Amygdala (tissue), 56 donors: Measurements from ENCODE around the gene WDR91.
A peak's percentile ranks its signal among the peaks of the same experiment; 100 is the strongest.
"Not testable (repeated sequence)": the region's sequence is repeated elsewhere in the genome, so short reads cannot be mapped to it uniquely, and the experiment has no call there.

Experiments used
- DNase-seq, 56 donors: peaks; one replicate each; lab custom pipeline; 2025; lab: John Stamatoyannopoulos, UW

Gene WDR91

DNA sequence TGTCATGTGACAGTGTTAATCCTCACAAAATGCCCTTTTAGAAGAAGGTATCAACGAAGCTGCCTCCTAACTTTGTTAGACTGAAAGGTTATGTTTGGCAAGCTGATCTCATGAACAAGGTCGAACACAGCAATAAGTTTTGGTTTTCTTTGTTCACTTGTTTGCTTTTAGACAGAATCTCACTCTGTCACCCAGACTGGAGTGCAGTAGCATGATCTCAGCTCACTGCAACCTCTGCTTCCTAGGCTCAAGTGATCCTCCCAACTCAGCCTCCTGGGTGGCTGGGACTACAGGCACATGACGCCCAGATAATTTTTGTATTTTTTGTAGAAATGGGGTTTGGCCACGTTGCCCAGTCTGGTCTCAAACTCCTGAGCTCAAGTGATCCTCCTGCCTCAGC is 23.4 kb upstream of the WDR91 start:
- no peak for DNase-seq

- not testable (repeated sequence) for DNase-seq
Observed at GRCh38 chr7:135234095-135234494, 22.8 kb upstream of the WDR91 start.

GRCh38 chr7:135233570-135233969 is 22.2 kb upstream of the WDR91 start, which contains the start of gene STRA8:
TSS of gene STRA8 (plus strand) at chr7:135233838. CDS start at chr7:135240525, 6,687 bp downstream.
- no peak for DNase-seq

DNA sequence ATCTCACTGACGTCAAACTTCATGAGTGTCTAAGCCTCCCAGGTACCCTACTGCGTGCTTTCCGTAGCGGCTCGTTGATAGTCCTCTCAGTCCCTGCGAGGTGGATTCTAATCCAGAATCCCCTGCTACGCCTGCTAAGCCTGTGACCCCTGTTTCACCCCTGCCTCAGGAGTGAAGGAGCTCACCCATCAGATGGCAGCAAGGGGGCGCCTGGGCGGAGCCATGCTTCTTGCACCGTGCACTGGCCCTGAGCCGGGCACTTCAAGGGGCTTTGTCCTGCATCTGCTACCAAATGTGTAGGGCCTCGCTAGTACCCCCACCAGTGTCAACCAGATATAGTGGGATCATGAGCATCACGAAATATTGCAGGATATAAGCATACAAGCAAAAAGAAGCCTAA is 21.4 kb upstream of the WDR91 start:
- DNase-seq, result no peak

- DNase-seq, result no peak
Observed at GRCh38 chr7:135232087-135232486, 20.8 kb upstream of the WDR91 start.

DNA sequence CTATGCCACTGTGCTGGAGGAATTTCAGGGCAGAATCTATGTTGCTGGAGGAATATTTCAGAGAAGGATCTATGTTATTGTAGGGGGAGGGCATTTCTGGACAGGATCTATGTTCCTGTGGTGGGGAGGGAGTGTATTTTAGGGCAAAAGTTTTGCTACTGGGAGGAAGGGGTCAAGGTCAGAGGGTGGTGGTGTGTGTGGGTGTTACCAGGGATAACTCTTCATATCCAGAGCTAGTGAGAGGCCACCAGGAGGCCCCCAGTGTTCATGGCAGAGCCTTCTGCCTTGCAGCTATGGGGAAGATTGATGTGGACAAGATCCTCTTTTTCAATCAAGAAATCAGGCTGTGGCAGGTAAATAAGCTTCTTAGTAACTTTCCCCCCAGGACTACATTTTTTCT is 20.4 kb upstream of the WDR91 start:
- DNase-seq, result no peak

- no peak for DNase-seq
Observed at GRCh38 chr7:135224027-135224426, 12.7 kb upstream of the WDR91 start.

- no peak for DNase-seq
Observed at GRCh38 chr7:135217645-135218509, 6.6 kb upstream of the WDR91 start.

GRCh38 chr7:135215698-135216097 is 4.4 kb upstream of the WDR91 start:
- DNase-seq, result no peak

GRCh38 chr7:135215180-135215579 is 3.9 kb upstream of the WDR91 start:
- no peak for DNase-seq

- no peak for DNase-seq
Observed at GRCh38 chr7:135213831-135214230, 2.5 kb upstream of the WDR91 start.

DNA sequence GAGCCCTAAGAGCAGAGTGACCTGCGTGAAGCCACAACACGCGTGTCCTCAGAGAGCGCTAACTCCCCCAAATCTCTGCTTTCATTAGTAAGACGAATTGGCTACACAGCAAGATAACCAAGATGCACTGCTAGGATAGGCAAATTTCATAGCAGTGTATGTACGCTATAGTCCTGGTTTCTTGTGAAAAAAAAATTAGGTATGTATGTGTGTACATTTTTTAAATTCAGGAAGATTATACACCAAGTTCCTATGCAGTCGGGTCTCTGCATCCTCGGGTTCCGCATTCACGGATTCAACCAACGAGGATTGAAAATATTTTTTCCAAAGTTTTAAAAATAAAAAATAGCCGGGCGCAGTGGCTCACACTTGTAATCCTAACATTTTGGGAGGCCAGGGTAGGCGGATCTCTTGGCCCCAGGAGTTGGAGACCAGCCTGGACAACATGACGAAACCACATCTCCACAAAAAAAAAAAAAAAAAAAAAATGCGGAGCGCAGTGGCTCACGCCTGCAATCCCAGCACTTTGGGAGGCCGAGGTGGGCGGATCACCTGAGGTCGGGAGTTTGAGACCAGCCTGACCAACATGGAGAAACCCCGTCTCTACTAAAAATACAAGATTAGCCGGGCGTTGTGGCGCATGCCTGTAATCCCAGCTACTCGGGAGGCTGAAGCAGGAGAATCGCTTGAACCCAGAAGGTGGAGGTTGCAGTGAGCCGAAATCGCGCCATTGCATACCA is 790 bp upstream of the WDR91 start:
- DNase-seq, result peak in 1 of 56 donors; percentile 6

DNA sequence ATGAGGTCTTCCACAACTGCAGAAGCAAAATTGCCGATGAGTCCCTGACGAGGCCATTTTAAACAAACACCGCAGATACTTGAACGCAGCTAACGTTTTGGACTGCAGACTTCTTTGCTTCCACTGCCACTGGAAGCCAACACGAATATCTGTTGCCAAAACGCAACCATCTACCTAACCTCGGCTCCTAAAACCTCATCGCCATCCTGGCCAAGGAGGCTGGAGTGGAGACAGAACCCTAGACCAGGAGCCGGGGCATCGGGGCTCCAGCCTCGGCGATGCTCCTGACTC is 493 bp downstream of the WDR91 start:
- peak in 1 of 56 donors; percentile 56 for DNase-seq

- no peak for DNase-seq
Observed at GRCh38 chr7:135209225-135209834, 2.0 kb downstream of the WDR91 start.

DNA sequence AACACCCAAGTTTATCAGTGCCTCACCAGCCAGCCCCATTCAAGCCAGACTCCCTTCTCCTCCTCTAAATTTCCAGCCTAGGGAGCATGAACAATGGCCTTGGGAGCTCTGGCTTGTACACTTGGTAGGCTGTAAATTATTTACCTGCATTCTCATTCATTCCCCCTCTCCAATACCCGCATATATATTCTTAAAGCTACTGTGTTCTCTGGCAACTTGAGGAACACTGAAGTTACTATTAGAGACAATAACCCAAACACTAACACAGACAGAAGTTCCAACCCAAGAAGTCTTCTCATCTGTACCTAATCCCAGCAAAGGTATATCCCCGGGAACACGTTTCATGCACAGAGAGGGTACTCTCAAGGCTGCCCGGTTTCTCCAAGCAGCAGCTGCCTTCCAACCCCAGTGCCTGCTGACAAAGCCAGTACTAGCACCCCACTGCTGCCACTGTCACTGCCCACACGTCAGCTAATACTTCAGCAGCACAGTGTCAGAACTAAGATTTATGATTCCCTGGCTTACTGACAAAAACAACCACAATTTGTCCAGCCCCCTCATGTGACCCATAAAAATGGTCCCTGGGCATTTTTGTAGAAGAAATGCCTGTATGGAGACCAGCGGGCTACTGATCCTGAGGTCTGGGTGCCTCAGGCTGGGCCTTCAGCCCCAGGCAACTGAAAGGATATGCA is 3.1 kb downstream of the WDR91 start:
- DNase-seq, result no peak

- no peak for DNase-seq
Observed at GRCh38 chr7:135207406-135208101, 3.8 kb downstream of the WDR91 start.

GRCh38 chr7:135206941-135207391 is 4.4 kb downstream of the WDR91 start:
- no peak for DNase-seq

GRCh38 chr7:135205850-135206249 is 5.5 kb downstream of the WDR91 start:
- DNase-seq, result peak in 2 of 56 donors; percentile 24 to 25

- no peak for DNase-seq
Observed at GRCh38 chr7:135204876-135205275, 6.5 kb downstream of the WDR91 start.

GRCh38 chr7:135204341-135204749 is 7.0 kb downstream of the WDR91 start:
- no peak for DNase-seq
